ENCODE measurements around the gene PHC1. TPM values are rescaled to one million over a fixed set of nuclear protein-coding genes. Genes with fewer than 3 reads are reported as not detected.
"Not testable (repeated sequence)": the region's sequence is repeated elsewhere in the genome, so short reads cannot be mapped to it uniquely, and the experiment has no call there.

PHC1 gene
- 10 to 100 TPM in 11 of 12 donors, not detected in 1; 33.3 to 96.9 (median 38.9) TPM for polyA plus RNA-seq (ENCODE audit: insufficient read length in 12 of 12)
- long read RNA-seq, donor 1, partial matches to known transcripts: 58 of 58 reads
- long read RNA-seq, donor 1, other reads (novel, unspliced or antisense): 0 of 58 reads
- long read RNA-seq, donor 2, partial matches to known transcripts: 14 of 40 reads
- long read RNA-seq, donor 2, other reads (novel, unspliced or antisense): 26 of 40 reads
- long read RNA-seq, donor 3, partial matches to known transcripts: 5 of 5 reads
- long read RNA-seq, donor 3, other reads (novel, unspliced or antisense): 0 of 5 reads
- long read RNA-seq, donor 4, partial matches to known transcripts: 7 of 7 reads
- long read RNA-seq, donor 4, other reads (novel, unspliced or antisense): 0 of 7 reads
- long read RNA-seq, donor 5: 0 reads
- long read RNA-seq, donor 6, partial matches to known transcripts: 0 of 12 reads
- long read RNA-seq, donor 6, other reads (novel, unspliced or antisense): 11 of 12 reads
- long read RNA-seq, donor 7, partial matches to known transcripts: 5 of 6 reads
- long read RNA-seq, donor 7, other reads (novel, unspliced or antisense): 0 of 6 reads
- long read RNA-seq, donor 8, partial matches to known transcripts: 6 of 7 reads
- long read RNA-seq, donor 8, other reads (novel, unspliced or antisense): 0 of 7 reads
- long read RNA-seq, donor 9, partial matches to known transcripts: 0 of 1 reads
- long read RNA-seq, donor 9, other reads (novel, unspliced or antisense): 0 of 1 reads
- long read RNA-seq, donor 10, partial matches to known transcripts: 0 of 15 reads
- long read RNA-seq, donor 10, other reads (novel, unspliced or antisense): 14 of 15 reads
- long read RNA-seq, donor 11, partial matches to known transcripts: 14 of 36 reads
- long read RNA-seq, donor 11, other reads (novel, unspliced or antisense): 21 of 36 reads

- peak; percentile 88 for DNase-seq
Observed at GRCh38 chr12:8914033-8914715, at the start of gene PHC1. Gene PHC1, plus strand, starts transcription at chr12:8914509. Its CDS starts 3,169 bp downstream, at chr12:8917678.

DNA sequence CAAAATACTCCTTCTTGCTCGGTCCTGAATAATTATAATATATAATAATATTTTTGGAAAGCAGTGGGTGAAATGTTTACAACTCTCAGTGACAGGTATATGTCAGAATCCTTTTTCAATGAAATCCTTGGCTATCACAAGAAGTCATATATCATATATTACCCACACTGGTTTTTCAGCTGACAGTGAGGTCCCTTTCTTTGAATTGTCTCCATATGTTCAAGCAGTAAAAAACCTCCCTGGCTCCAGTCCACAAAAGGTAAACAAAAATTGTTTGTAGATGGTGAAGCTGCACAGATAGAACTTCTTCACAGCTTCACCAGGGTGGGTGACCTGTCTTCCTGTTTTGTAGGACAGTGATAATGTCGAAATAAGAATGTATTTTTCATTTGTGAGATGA lies 47.9 kb upstream of the PHC1 start:
- no peak for DNase-seq

DNA sequence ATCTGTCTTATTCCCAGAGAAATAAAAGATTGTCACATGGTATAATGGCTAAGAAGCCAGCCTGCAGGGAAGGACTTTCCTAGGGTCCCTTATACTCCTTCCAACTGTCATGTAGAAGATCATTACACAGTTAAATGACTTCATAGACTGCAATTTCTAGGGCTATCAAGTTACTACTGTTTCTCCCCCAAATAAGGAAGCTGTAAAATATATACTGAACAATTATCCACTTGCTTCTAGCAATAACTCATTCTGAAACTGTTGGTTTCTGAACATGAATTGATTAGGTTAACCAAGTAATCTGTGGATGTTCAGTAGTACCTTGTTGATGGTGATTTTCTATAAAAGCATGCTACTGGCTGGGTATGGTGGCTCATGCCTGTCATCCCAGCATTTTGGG lies 47.3 kb upstream of the PHC1 start:
- DNase-seq: no peak

GRCh38 chr12:8867786-8868185 lies 46.5 kb upstream of the PHC1 start:
- no peak for DNase-seq

- DNase-seq: peak; percentile 21
Observed at GRCh38 chr12:8870586-8870985, 43.7 kb upstream of the PHC1 start.

DNA sequence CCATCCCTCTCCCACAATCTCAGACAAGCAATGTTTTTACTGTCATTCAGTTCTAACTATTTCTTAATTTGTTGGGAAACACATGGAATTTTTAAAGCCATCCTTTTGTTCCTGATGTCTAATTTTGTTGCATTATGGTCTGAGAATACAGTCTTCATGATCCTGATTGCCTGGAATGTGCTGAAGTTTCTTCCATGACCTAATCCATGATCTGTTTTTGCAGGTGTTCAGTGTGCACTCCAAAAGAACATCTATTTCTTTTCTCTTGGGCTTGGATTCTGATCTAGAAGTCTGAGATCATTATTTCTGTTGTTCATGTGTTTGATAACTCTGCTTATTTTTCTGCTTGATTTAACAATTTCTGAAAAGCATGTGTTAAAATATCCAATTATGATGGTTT lies 43.2 kb upstream of the PHC1 start:
- DNase-seq: peak; percentile 48

DNA sequence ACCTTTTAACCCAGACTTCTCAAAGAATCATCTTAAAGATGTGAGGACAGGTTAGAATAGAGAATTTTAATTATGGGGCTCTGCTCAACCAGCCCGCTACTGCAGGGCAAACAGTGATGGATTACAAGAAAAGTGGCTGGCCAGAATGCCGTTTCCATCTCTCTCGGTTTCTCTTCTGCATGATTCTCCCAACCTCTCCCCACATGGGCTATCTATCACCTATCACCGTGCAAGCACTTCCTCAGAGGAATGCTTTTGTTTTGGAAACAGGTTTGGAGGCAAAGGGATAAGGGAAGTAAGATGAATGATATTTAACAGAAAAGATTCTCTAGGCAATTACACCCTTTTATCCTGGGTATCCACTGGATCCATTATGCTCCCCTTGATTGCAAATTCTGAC lies 37.4 kb upstream of the PHC1 start:
- DNase-seq: no peak

DNA sequence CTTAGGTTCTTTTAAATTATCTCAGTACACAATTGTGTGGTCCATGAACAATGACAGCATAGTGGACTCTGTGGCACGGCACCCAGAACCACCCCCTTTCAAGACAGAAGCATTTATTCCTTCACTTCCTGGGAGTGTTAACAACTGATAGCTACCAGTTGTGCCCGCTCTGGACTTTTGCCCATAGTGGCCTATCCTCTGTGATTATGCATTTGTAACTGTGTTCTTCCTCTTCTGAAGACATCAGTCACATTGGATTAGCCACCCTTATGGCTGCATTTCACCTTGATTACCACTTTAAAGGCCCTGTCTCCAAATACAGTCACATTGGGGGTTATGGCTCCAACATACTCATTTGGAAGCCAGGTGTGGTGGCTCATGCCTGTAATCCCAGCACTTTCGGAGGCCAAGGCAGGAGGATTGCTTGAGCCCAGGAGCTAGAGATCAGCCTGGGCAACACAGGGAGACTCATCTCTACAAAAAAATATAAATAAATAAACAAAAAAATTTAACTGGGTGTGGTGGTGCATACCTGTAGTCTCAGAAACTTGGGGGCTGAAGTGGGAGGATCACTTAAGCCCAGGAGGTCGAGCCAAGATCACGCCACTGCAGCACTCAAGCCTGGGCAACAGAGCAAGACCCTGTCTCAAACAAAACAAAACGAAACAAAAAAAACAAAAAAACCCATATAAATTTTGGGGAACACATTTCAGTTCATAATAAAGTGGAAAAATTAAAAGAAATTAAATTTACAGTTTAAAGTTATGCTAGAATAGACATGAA lies 27.6 kb upstream of the PHC1 start:
- no peak for DNase-seq

- DNase-seq: no peak
Observed at GRCh38 chr12:8887285-8887715, 27.0 kb upstream of the PHC1 start.

GRCh38 chr12:8890313-8891085 lies 23.8 kb upstream of the PHC1 start:
- peak; percentile 80 for DNase-seq

DNA sequence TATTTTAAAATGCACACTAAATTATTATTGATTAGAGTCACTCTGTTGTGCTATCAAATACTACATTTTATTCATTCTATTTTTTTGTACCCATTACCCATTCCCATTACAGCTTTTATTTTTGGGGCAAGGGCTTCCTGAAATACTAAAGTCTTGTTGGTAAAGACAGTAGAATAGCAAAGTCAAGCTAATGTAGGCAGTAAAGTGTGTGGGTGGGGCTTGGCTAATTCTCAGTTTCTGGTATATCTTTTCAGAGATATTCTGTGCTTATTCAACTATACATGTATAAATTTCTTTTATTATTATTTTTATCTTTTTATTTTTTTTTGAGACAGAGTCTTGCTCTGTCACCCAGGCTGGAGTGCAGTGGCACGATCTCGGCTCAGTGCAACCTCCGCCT lies 22.3 kb upstream of the PHC1 start:
- DNase-seq: no peak

- no peak for DNase-seq
Observed at GRCh38 chr12:8894378-8894777, 19.9 kb upstream of the PHC1 start.

- DNase-seq: no peak
Observed at GRCh38 chr12:8894986-8895385, 19.3 kb upstream of the PHC1 start.

DNA sequence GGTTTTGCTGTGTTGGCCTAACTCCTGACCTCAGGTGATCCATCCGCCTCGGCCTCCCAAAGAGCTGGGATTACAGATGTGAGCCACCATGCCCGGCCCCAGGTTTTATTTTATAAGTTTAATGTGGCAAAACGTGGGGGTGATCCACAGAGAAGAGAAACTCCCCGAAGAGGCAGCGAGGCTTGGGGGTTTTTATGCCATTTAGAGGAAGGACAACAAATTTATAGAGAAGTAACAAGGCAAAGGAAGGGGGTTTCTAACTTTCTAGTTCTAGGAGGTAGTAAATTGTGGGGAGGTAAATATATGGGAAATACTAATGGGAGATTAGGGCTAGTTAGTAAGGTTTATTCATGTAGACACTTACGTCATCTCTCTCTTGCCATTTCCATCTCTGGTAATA lies 17.2 kb upstream of the PHC1 start:
- DNase-seq: no peak

- no peak for DNase-seq
Observed at GRCh38 chr12:8899830-8900229, 14.5 kb upstream of the PHC1 start.

GRCh38 chr12:8902703-8903102 lies 11.6 kb upstream of the PHC1 start:
- DNase-seq: not testable (repeated sequence)

GRCh38 chr12:8903646-8904045 lies 10.7 kb upstream of the PHC1 start:
- DNase-seq: no peak

- DNase-seq: no peak
Observed at GRCh38 chr12:8904665-8905064, 9.6 kb upstream of the PHC1 start.

GRCh38 chr12:8905546-8905945 lies 8.8 kb upstream of the PHC1 start:
- no peak for DNase-seq

Data from muscle of arm (tissue), 14 donors.